ENCODE results near the gene AKNA.

DNA sequence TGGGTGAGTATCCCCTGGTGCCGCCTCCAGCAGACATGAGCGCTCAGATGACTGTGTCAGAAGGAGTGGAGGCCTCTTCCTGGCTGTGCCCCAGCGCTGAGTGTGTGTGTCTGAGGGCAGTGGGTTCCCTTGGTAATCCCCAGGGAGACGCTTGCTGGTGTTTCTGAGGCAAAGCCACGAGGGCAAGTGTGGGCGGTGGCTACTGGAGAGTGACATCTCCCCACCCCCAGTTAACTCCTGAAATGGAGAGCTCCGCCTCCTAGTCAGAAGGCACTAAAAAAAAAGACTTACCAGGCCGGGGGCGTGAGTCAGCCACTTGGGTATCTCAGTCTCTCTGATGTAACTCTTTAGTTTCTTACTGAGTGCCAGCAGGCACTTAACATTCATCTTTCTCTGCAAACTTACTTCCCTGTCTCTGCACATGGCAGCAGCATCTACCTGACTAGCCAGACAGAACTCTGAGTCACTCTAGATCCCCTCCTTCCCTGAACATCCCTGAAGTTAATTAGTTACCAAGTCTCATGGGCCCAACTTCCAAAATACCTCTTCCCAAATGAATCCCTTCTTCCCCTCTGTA, 38.8 kb downstream of the AKNA start:
- TF ChIP-seq, protein P1, sequence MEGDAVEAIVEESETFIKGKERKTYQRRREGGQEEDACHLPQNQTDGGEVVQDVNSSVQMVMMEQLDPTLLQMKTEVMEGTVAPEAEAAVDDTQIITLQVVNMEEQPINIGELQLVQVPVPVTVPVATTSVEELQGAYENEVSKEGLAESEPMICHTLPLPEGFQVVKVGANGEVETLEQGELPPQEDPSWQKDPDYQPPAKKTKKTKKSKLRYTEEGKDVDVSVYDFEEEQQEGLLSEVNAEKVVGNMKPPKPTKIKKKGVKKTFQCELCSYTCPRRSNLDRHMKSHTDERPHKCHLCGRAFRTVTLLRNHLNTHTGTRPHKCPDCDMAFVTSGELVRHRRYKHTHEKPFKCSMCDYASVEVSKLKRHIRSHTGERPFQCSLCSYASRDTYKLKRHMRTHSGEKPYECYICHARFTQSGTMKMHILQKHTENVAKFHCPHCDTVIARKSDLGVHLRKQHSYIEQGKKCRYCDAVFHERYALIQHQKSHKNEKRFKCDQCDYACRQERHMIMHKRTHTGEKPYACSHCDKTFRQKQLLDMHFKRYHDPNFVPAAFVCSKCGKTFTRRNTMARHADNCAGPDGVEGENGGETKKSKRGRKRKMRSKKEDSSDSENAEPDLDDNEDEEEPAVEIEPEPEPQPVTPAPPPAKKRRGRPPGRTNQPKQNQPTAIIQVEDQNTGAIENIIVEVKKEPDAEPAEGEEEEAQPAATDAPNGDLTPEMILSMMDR (IDR thresholded peaks at IDR 0.05; ENCODE audit: poor library complexity, severe bottlenecking) = no peak
- TF ChIP-seq EZH2 (IDR thresholded peaks at IDR 0.05; ENCODE audit: borderline replicate concordance, insufficient read depth, low read length, poor library complexity, severe bottlenecking) (no peak), RAD21 (conservative IDR thresholded peaks at IDR 0.05) (no peak), EP300 (conservative IDR thresholded peaks at IDR 0.05; ENCODE audit: poor library complexity, severe bottlenecking) (no peak)
- TF ChIP-seq, protein P2, sequence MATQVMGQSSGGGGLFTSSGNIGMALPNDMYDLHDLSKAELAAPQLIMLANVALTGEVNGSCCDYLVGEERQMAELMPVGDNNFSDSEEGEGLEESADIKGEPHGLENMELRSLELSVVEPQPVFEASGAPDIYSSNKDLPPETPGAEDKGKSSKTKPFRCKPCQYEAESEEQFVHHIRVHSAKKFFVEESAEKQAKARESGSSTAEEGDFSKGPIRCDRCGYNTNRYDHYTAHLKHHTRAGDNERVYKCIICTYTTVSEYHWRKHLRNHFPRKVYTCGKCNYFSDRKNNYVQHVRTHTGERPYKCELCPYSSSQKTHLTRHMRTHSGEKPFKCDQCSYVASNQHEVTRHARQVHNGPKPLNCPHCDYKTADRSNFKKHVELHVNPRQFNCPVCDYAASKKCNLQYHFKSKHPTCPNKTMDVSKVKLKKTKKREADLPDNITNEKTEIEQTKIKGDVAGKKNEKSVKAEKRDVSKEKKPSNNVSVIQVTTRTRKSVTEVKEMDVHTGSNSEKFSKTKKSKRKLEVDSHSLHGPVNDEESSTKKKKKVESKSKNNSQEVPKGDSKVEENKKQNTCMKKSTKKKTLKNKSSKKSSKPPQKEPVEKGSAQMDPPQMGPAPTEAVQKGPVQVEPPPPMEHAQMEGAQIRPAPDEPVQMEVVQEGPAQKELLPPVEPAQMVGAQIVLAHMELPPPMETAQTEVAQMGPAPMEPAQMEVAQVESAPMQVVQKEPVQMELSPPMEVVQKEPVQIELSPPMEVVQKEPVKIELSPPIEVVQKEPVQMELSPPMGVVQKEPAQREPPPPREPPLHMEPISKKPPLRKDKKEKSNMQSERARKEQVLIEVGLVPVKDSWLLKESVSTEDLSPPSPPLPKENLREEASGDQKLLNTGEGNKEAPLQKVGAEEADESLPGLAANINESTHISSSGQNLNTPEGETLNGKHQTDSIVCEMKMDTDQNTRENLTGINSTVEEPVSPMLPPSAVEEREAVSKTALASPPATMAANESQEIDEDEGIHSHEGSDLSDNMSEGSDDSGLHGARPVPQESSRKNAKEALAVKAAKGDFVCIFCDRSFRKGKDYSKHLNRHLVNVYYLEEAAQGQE (IDR thresholded peaks at IDR 0.05; ENCODE audit: borderline replicate concordance) = no peak
